Stomach (tissue), 4 donors: ENCODE data around the gene TDRD15.

ENCODE experiments used
- EP300 ChIP-seq: sonication (generic); formaldehyde crosslinking; IDR thresholded peaks from one replicate; pipeline ENCODE4 v1.6.1; 2017; ENCODE audit warnings: antibody characterized with exemption
- POLR2A ChIP-seq, 4 donors: fragments of 450-650 bp; IDR thresholded peaks; one replicate each; pipeline ENCODE4 v1.6.1; 2016; ENCODE audit warnings: antibody characterized with exemption in 4 of 4, control low read depth in 2 of 4, mild to moderate bottlenecking in 1 of 4, moderate library complexity in 1 of 4
- TF ChIP-seq, protein P1 (sequence below), 7 experiments: fragments of 450-650 bp in 4 of 7; fragments of 200-600 bp in 3 of 7; sonication (generic) in 3 of 7; IDR thresholded peaks; one replicate each; pipeline ENCODE4 v1.5.1; 2016 to 2019; ENCODE audit warnings: antibody characterized with exemption in 7 of 7, control low read depth in 2 of 7, mild to moderate bottlenecking in 1 of 7

DNA sequence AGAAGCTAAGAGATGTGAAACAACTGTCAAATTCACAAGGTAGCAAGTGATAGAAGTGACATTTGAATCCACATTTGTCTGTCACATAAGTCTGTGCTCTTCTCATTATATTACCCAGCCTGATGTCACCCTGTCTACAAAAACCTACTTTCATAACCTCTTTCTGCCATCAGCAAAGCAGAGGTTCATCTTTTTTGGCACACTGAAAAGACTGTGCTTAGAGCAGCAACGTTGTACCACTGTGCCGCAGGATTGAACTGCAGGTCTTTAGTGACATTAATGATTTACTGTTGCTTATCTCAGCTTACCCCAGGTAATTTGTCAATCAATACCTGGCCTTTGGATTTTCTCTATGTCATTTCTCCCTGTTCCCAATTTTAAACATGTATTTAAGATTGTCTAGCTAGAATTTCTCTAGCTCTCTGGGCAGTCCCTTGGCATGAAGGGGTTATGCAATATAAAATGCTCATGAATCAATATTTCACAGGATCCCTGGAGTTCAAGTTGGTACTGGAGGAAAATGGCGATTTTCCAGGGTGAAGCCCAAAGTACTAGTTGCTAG lies 31.4 kb upstream of the TDRD15 start:
- TF ChIP-seq EP300 (no peak), POLR2A (IDR thresholded peaks at IDR 0.05) (no peak)
- TF ChIP-seq, protein P1, sequence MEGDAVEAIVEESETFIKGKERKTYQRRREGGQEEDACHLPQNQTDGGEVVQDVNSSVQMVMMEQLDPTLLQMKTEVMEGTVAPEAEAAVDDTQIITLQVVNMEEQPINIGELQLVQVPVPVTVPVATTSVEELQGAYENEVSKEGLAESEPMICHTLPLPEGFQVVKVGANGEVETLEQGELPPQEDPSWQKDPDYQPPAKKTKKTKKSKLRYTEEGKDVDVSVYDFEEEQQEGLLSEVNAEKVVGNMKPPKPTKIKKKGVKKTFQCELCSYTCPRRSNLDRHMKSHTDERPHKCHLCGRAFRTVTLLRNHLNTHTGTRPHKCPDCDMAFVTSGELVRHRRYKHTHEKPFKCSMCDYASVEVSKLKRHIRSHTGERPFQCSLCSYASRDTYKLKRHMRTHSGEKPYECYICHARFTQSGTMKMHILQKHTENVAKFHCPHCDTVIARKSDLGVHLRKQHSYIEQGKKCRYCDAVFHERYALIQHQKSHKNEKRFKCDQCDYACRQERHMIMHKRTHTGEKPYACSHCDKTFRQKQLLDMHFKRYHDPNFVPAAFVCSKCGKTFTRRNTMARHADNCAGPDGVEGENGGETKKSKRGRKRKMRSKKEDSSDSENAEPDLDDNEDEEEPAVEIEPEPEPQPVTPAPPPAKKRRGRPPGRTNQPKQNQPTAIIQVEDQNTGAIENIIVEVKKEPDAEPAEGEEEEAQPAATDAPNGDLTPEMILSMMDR (IDR thresholded peaks at IDR 0.05) = no peak
